Activated CD4-positive, alpha-beta T cell treated with anti-CD3 and anti-CD28 coated beads for 4 hours (primary cell): ENCODE data around the gene SELENOV.

Experiments
- DNase-seq, 2 donors: peaks; one replicate each; pipeline ENCODE4 v3.0.0-alpha.2; 2020

The SELENOV gene

GRCh38 chr19:39494661-39495060, 20.3 kb upstream of the SELENOV start:
- no peak for DNase-seq

- no peak for DNase-seq
Observed at GRCh38 chr19:39496063-39496462, 18.9 kb upstream of the SELENOV start.

GRCh38 chr19:39497701-39497995, 17.3 kb upstream of the SELENOV start:
- no peak for DNase-seq

GRCh38 chr19:39497996-39498797, 16.7 kb upstream of the SELENOV start:
- no peak for DNase-seq

- peak in 1 of 2 donors; percentile 17 for DNase-seq
Observed at GRCh38 chr19:39498798-39499642, 15.9 kb upstream of the SELENOV start, which contains the start of gene DLL3. DLL3 (plus strand) TSS chr19:39498947; CDS start chr19:39498975, 28 bp downstream.

GRCh38 chr19:39499932-39500331, 15.0 kb upstream of the SELENOV start:
- DNase-seq, result no peak

- DNase-seq, result no peak
Observed at GRCh38 chr19:39500543-39500942, 14.4 kb upstream of the SELENOV start.

- DNase-seq, result no peak
Observed at GRCh38 chr19:39501340-39501739, 13.6 kb upstream of the SELENOV start.

- DNase-seq, result peak; percentile 68 to 69
Observed at GRCh38 chr19:39502640-39503417, 12.1 kb upstream of the SELENOV start.

- DNase-seq, result no peak
Observed at GRCh38 chr19:39506598-39506943, 8.4 kb upstream of the SELENOV start.

- peak; percentile 24 to 36 for DNase-seq
Observed at GRCh38 chr19:39506944-39507714, 7.8 kb upstream of the SELENOV start.

GRCh38 chr19:39507715-39508364, 7.1 kb upstream of the SELENOV start:
- DNase-seq, result no peak

- DNase-seq, result no peak
Observed at GRCh38 chr19:39508629-39509028, 6.3 kb upstream of the SELENOV start.

- DNase-seq, result no peak
Observed at GRCh38 chr19:39509233-39509632, 5.7 kb upstream of the SELENOV start.

GRCh38 chr19:39512988-39513387, 2.0 kb upstream of the SELENOV start:
- DNase-seq, result no peak

GRCh38 chr19:39515551-39516191, 732 bp downstream of the SELENOV start:
- DNase-seq, result no peak

- no peak for DNase-seq
Observed at GRCh38 chr19:39516270-39516669, 1.3 kb downstream of the SELENOV start.

- DNase-seq, result no peak
Observed at GRCh38 chr19:39517432-39517831, 2.5 kb downstream of the SELENOV start.

- DNase-seq, result no peak
Observed at GRCh38 chr19:39518458-39518857, 3.5 kb downstream of the SELENOV start.

GRCh38 chr19:39518975-39519374, 4.0 kb downstream of the SELENOV start:
- DNase-seq, result no peak
